Measurements from ENCODE around the gene CYTH4. TPM values are rescaled to one million over a fixed set of nuclear protein-coding genes. Genes with fewer than 3 reads are reported as not detected.
"Not testable (repeated sequence)": the region's sequence is repeated elsewhere in the genome, so short reads cannot be mapped to it uniquely, and the experiment has no call there.

Gene CYTH4, protein sequence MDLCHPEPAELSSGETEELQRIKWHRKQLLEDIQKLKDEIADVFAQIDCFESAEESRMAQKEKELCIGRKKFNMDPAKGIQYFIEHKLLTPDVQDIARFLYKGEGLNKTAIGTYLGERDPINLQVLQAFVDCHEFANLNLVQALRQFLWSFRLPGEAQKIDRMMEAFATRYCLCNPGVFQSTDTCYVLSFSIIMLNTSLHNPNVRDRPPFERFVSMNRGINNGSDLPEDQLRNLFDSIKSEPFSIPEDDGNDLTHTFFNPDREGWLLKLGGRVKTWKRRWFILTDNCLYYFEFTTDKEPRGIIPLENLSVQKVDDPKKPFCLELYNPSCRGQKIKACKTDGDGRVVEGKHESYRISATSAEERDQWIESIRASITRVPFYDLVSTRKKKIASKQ
- total RNA-seq (1 to 10 TPM; 5.1 to 7.0 (median 5.9) TPM), polyA plus RNA-seq (2.6 TPM)
- long read RNA-seq, donor 1, transcript CYTH4-201 (13 exons, 3,206 nt): major isoform, 7 of 12 reads
- long read RNA-seq, donor 1, partial matches to known transcripts: 0 of 12 reads
- long read RNA-seq, donor 1, other reads (novel, unspliced or antisense): 5 of 12 reads
- long read RNA-seq, donor 2, transcript CYTH4-201 (13 exons, 3,206 nt): major isoform, 7 of 10 reads
- long read RNA-seq, donor 2, partial matches to known transcripts: 3 of 10 reads
- long read RNA-seq, donor 2, other reads (novel, unspliced or antisense): 0 of 10 reads
- long read RNA-seq, donor 3, partial matches to known transcripts: 1 of 8 reads
- long read RNA-seq, donor 3, other reads (novel, unspliced or antisense): 4 of 8 reads
- long read RNA-seq, donor 4, partial matches to known transcripts: 0 of 3 reads
- long read RNA-seq, donor 4, other reads (novel, unspliced or antisense): 2 of 3 reads

- H3K27me3 ChIP-seq (ENCODE audit: control insufficient read depth, insufficient read depth): no peaks in the 10 kb centered on the region
- intact Hi-C loops (cut with DNase I): no loop called here
- H3K4me3 ChIP-seq (ENCODE audit: low read length): peak within 1 kb of the TSS; percentile 16
- DNase-seq: peak; percentile 72 to 88 (median 85)
- 43% methylated on average over 12 of the region's 12 CpGs for WGBS
- no peaks in the 10 kb centered on the region for H3K9me3 ChIP-seq (ENCODE audit: control insufficient read depth, low read length)
- peak; percentile 47 to 67 for ATAC-seq
- H3K4me1 ChIP-seq (ENCODE audit: control insufficient read depth, insufficient read depth, low read length): peaks cover 3% of the 10 kb centered on the region
- peak within 1 kb of the TSS; percentile 49 for H3K27ac ChIP-seq (ENCODE audit: low read length)
Measured at GRCh38 chr22:37282385-37282677, at the start of gene CYTH4. TSS of gene CYTH4 (plus strand) at chr22:37282508. CDS start at chr22:37282570, 62 bp downstream.

DNA sequence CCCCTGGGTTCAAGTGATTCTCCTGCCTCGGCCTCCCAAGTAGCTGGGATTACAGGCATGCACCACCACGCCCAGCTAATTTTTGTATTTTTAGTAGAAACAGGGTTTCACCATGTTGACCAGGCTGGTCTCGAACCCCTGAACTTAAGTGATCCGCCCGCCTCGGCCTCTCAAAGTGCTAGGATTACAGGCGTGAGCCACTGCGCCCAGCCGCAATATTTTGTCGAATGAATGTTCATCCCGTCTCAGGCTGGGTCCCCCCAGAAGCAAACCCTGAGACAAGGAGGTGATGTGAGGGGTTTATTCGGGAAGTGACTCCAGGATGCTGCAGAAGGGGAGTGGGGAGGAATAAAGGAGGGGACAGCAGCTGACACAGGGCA, 48.9 kb upstream of the CYTH4 start:
- WGBS: 89% methylated on average over 12 of the region's 12 CpGs
- H3K27ac ChIP-seq (ENCODE audit: low read length); H3K27me3 ChIP-seq (ENCODE audit: control insufficient read depth, insufficient read depth); H3K9me3 ChIP-seq (ENCODE audit: control insufficient read depth, low read length); ATAC-seq; H3K4me1 ChIP-seq (ENCODE audit: control insufficient read depth, insufficient read depth, low read length); H3K4me3 ChIP-seq (ENCODE audit: low read length); intact Hi-C loops (cut with DNase I): not testable (repeated sequence)
- DNase-seq: peak in 1 of 3 donors; percentile 15

DNA sequence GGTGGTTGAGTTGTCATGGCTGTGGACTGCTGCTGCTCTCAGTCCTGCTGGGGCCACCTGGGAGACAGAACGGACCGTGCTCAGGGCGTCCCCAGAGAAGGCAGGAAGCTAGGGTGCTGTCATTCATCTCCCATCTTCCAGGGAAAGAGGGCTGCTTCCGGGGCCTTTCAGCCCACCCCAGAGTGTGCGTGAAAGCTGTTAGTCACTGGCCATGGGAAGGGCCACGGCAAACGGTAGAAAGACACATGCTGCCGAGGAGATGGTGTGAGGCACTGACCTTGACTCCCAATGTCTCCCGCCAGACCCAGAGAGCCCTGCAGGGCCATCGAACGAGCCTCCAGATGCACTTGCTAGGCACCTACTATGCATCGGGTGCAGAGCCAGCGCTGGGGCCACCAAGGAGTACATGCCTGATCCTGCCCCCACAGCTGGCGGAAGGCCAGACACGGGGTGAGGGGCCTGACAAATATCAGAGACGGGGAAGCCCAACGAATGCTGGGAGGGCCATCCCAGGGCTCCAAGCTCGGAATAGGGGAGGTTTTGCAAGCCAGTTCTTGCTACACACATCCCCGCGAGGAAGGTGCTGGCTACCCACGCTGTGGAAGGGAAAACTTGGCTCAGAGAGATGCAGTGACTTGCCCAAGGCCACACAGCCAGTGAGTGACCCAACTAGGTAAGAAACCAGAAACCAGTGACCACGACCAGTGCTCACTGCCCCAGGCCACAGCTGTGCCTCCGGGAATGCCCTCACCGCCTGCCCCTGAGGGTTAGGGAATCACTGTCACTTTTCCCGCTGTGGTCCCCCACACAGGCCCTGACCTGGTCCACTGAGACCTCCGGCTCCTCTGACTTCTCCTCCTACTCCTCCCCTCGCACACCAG, 48.3 kb upstream of the CYTH4 start:
- intact Hi-C loops (cut with DNase I): no loop called here
- 51% methylated on average over 27 of the region's 27 CpGs for WGBS
- Histone ChIP-seq H3K9me3 (ENCODE audit: control insufficient read depth, low read length) (no peaks in the 10 kb centered on the region), H3K4me3 (ENCODE audit: low read length) (no peak overlapping the region), H3K27ac (ENCODE audit: low read length) (no peak overlapping the region), H3K27me3 (ENCODE audit: control insufficient read depth, insufficient read depth) (no peaks in the 10 kb centered on the region), H3K4me1 (ENCODE audit: control insufficient read depth, insufficient read depth, low read length) (no peaks in the 10 kb centered on the region)
- DNase-seq (peak in 1 of 3 donors; percentile 41), ATAC-seq (no peak)

DNA sequence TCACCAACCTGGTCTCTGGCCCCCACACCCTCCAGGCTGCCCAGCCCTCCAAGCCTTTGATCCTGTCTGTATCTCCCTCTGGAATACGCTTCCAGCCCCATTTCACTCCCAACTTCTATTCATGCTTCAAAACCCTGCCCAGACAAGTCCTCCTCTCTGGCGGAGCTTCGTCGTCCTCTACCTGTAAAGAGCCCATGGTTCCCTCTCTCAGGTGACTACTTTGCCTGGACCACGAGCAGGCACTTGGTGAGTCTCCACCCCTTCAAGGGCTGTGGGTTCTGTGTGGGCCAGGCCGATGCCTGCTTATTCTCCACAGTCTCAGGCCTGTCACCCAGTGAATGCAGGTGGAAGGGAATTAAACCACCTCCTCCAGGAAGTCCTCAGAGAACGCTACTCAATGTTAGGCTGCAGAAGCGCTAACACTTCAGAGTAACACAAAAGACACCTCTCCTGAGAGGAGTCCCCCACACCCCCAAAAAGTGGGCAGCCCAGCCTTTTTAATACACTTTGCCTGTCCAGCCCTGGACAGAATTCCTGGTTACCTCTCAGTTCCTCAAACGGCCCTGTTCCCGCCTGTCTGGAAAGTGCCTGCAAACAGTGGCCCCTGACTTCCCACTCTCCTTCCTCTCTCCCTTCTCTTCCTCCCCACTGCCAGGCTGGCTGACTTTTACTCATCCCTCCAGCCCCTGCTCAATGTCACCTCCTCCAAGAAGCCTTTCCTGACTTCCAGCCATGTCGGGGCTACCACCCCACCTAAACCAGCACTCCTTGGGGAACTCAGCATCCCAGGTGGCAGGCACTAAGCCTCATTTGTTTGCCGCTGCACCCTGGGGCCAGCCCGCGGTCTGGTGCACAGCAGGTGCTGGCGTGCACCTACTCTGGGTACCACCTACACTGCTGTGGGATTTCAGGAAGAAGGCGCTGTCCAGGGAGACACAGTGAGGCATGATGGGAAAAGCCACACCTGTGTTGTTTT, 47.3 kb upstream of the CYTH4 start:
- peak in 1 of 3 donors; percentile 28 for DNase-seq
- Histone ChIP-seq H3K4me3 (ENCODE audit: low read length) (no peak overlapping the region), H3K27me3 (ENCODE audit: control insufficient read depth, insufficient read depth) (no peaks in the 10 kb centered on the region), H3K27ac (ENCODE audit: low read length) (no peak overlapping the region), H3K4me1 (ENCODE audit: control insufficient read depth, insufficient read depth, low read length) (no peaks in the 10 kb centered on the region), H3K9me3 (ENCODE audit: control insufficient read depth, low read length) (no peaks in the 10 kb centered on the region)
- intact Hi-C loops (cut with DNase I): no loop called here
- ATAC-seq: no peak
- 80% methylated on average over 16 of the region's 16 CpGs for WGBS

- 86% methylated on average over 3 of the region's 3 CpGs for WGBS
- Histone ChIP-seq H3K27me3 (ENCODE audit: control insufficient read depth, insufficient read depth) (no peaks in the 10 kb centered on the region), H3K9me3 (ENCODE audit: control insufficient read depth, low read length) (no peaks in the 10 kb centered on the region), H3K4me3 (ENCODE audit: low read length) (no peak overlapping the region), H3K27ac (ENCODE audit: low read length) (no peak overlapping the region), H3K4me1 (ENCODE audit: control insufficient read depth, insufficient read depth, low read length) (no peaks in the 10 kb centered on the region)
- ATAC-seq (no peak), DNase-seq (no peak)
- intact Hi-C loops (cut with DNase I): no loop called here
Measured at GRCh38 chr22:37235897-37236607, 46.3 kb upstream of the CYTH4 start.

DNA sequence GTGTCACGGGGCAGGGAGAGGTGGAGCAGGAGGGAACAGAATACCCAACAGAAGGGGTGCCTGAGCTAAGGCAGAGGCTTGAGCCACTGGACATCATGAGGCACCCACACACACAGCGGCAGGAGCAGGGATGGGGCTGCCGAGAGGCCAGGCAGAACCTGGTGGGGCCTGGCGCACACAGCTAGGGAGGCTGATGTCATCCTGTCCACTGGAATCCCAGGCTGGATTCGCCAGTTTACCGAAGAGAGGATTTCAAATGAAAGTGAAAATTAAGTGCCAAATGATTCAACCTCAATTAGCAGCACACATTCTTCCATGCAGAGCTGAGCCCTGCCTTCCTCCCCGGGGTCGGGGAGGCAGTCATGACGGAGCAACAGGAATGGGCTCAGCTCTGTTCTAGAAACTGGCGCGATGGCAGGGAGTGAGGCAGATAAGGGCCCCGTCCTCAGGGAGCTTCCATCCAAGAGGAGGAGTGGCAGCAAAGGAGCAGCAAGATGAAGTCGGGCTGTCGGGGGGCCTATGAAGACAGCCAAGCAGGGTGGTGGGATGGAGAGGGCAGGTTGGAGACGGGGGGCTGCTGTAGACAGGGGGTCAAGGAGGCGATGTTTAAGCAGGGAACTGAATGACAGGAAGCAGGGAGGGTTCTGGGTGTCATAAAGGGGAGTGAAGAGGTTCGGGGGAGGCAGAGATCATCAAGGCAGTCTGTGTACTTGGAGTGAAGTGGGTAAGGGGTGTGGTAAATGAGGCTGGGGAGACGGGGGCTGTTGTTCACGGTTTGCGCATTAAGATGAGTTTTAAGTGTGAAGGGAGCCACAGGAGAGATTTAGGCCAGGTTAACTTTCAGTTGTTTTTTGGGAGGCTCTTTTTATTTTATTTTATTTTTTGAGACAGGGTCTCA, 44.7 kb upstream of the CYTH4 start:
- intact Hi-C loops (cut with DNase I): no loop called here
- DNase-seq (peak in 1 of 3 donors; percentile 28), ATAC-seq (no peak)
- WGBS: 60% methylated on average over 20 of the region's 20 CpGs
- H3K27ac ChIP-seq (ENCODE audit: low read length): no peak overlapping the region
- no peaks in the 10 kb centered on the region for H3K27me3 ChIP-seq (ENCODE audit: control insufficient read depth, insufficient read depth)
- H3K4me3 ChIP-seq (ENCODE audit: low read length): no peak overlapping the region
- no peaks in the 10 kb centered on the region for H3K4me1 ChIP-seq (ENCODE audit: control insufficient read depth, insufficient read depth, low read length)
- no peaks in the 10 kb centered on the region for H3K9me3 ChIP-seq (ENCODE audit: control insufficient read depth, low read length)

GRCh38 chr22:37239336-37240239, 42.7 kb upstream of the CYTH4 start:
- ATAC-seq (no peak), DNase-seq (peak in 1 of 3 donors; percentile 19)
- intact Hi-C loops (cut with DNase I): no loop called here
- H3K4me1 ChIP-seq (ENCODE audit: control insufficient read depth, insufficient read depth, low read length): no peaks in the 10 kb centered on the region
- H3K9me3 ChIP-seq (ENCODE audit: control insufficient read depth, low read length): no peaks in the 10 kb centered on the region
- no peaks in the 10 kb centered on the region for H3K27me3 ChIP-seq (ENCODE audit: control insufficient read depth, insufficient read depth)
- no peak overlapping the region for H3K4me3 ChIP-seq (ENCODE audit: low read length)
- WGBS: 66% methylated on average over 10 of the region's 10 CpGs
- no peak overlapping the region for H3K27ac ChIP-seq (ENCODE audit: low read length)

- H3K4me1 ChIP-seq (ENCODE audit: control insufficient read depth, insufficient read depth, low read length): no peaks in the 10 kb centered on the region
- 72% methylated on average over 11 of the region's 11 CpGs for WGBS
- no peak overlapping the region for H3K27ac ChIP-seq (ENCODE audit: low read length)
- peak in 1 of 3 donors; percentile 20 for DNase-seq
- no peak for ATAC-seq
- no peaks in the 10 kb centered on the region for H3K9me3 ChIP-seq (ENCODE audit: control insufficient read depth, low read length)
- intact Hi-C loops (cut with DNase I): no loop called here
- H3K27me3 ChIP-seq (ENCODE audit: control insufficient read depth, insufficient read depth): no peaks in the 10 kb centered on the region
- no peak overlapping the region for H3K4me3 ChIP-seq (ENCODE audit: low read length)
Measured at GRCh38 chr22:37240240-37240940, 41.9 kb upstream of the CYTH4 start.

All from right cardiac atrium (tissue), 5 donors.